Gastroesophageal sphincter (tissue), 4 donors: Measurements from ENCODE around the gene STK35. TPM values are rescaled to one million over a fixed set of nuclear protein-coding genes. Genes with fewer than 3 reads are reported as not detected.

Source experiments
- ATAC-seq: fragments of 150-250 bp; one replicate; pipeline ENCODE4 v1.9.1; 2016; ENCODE audit warnings: mild to moderate bottlenecking, moderate library complexity
- H3K27ac ChIP-seq, 4 donors: fragments of 200-600 bp; sonication (generic) in 3 of 4; 1 replicate in 3 of 4; 2 replicates in 1 of 4; pipeline ENCODE4 v1.5.1; 2016 to 2019
- H3K27me3 ChIP-seq: fragments of 200-600 bp; sonication (generic); one replicate; pipeline ENCODE4 v1.5.1; 2019
- H3K36me3 ChIP-seq, 2 donors: fragments of 200-600 bp; sonication (generic); one replicate each; pipeline ENCODE4 v1.5.1; 2019; ENCODE audit warnings: control low read depth in 1 of 2
- H3K4me1 ChIP-seq, 3 donors: fragments of 200-600 bp; sonication (generic); 1 replicate in 2 of 3; 2 replicates in 1 of 3; pipeline ENCODE4 v1.5.1; 2016 to 2019; ENCODE audit warnings: control low read depth in 2 of 3
- H3K4me3 ChIP-seq, 2 donors: fragments of 200-600 bp; sonication (generic); one replicate each; pipeline ENCODE4 v1.5.1; 2019; ENCODE audit warnings: mild to moderate bottlenecking in 1 of 2, moderate library complexity in 1 of 2
- H3K9me3 ChIP-seq, 3 donors: fragments of 200-600 bp; sonication (generic); one replicate each; pipeline ENCODE4 v1.5.1; 2017 to 2019; ENCODE audit warnings: control low read depth in 2 of 3
- EP300 ChIP-seq: sonication (generic); formaldehyde crosslinking; IDR thresholded peaks from one replicate; pipeline ENCODE4 v1.6.1; 2017; ENCODE audit warnings: antibody characterized with exemption, mild to moderate bottlenecking
- POLR2A ChIP-seq, 2 donors: fragments of 450-650 bp; IDR thresholded peaks; one replicate each; pipeline ENCODE4 v1.6.1; 2017; ENCODE audit warnings: antibody characterized with exemption in 2 of 2, mild to moderate bottlenecking in 2 of 2, moderate library complexity in 1 of 2
- POLR2AphosphoS5 ChIP-seq: sonication (generic); formaldehyde crosslinking; IDR thresholded peaks from one replicate; pipeline ENCODE4 v1.6.1; 2017; ENCODE audit warnings: antibody characterized with exemption
- WGBS, 2 donors: methylation state at CpG; one replicate each; pipeline ENCODE4 v1.1.5; 2018; ENCODE audit warnings: low coverage in 1 of 2; 5-methylcytosine and 5-hydroxymethylcytosine counted together
- total RNA-seq, 4 donors: library from RNA; depleted of rRNA; stranded (reverse); fragments of >200 nt; gene quantifications; one replicate each; pipeline ENCODE4 v1.1.0, GENCODE V29; 2016
- TF ChIP-seq, protein P1 (sequence below), 4 experiments: fragments of 200-600 bp in 2 of 4; fragments of 450-650 bp in 2 of 4; sonication (generic) in 1 of 4; IDR thresholded peaks; one replicate each; pipeline ENCODE4 v1.5.1; 2017 to 2019; ENCODE audit warnings: antibody characterized with exemption in 4 of 4, mild to moderate bottlenecking in 2 of 4, moderate library complexity in 2 of 4

Gene STK35
- total RNA-seq, 4 donors from 2014 or later = 18.3 to 24.6 (median 20.4) TPM

- Histone ChIP-seq H3K4me1 (peaks cover 0 to 7% (median 0%) of the 10 kb centered on the region in 3 donors), H3K27me3 (peaks cover 12% of the 10 kb centered on the region), H3K4me3 (no peak overlapping the region), H3K27ac (no peak overlapping the region), H3K9me3 (no peaks in the 10 kb centered on the region), H3K36me3 (no peaks in the 10 kb centered on the region)
- ATAC-seq = no peak
- no peak for TF ChIP-seq POLR2AphosphoS5
- TF ChIP-seq, protein P1, sequence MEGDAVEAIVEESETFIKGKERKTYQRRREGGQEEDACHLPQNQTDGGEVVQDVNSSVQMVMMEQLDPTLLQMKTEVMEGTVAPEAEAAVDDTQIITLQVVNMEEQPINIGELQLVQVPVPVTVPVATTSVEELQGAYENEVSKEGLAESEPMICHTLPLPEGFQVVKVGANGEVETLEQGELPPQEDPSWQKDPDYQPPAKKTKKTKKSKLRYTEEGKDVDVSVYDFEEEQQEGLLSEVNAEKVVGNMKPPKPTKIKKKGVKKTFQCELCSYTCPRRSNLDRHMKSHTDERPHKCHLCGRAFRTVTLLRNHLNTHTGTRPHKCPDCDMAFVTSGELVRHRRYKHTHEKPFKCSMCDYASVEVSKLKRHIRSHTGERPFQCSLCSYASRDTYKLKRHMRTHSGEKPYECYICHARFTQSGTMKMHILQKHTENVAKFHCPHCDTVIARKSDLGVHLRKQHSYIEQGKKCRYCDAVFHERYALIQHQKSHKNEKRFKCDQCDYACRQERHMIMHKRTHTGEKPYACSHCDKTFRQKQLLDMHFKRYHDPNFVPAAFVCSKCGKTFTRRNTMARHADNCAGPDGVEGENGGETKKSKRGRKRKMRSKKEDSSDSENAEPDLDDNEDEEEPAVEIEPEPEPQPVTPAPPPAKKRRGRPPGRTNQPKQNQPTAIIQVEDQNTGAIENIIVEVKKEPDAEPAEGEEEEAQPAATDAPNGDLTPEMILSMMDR (IDR thresholded peaks at IDR 0.05) = peak in 3 of 4 experiments; percentile 19 to 39 (median 32)
- 29 to 41% methylated on average over 7 to 9 of the region's 11 CpGs for WGBS, 2 donors
Observed at GRCh38 chr20:2086177-2086979, 15.2 kb upstream of the STK35 start.

GRCh38 chr20:2086980-2087377, 14.6 kb upstream of the STK35 start:
- no peak for ATAC-seq

DNA sequence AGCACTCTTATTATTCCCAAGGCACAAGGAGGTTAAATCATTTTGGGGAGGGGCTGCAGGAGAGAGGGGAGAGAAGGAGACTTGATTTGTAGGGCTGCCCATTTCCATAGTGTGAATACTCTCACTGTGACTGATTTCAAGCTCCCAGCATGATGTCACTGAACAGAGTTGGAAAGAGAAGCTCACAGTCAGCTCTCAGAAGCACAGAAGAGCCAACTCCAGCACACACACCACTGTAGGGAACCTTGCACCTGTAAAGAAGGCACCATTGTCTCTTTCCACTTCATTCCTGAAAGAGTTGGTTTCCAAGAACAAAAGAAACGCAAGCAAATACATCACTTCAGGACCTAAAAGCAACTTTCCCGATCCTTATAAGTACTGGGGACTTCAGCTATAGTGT, 12.7 kb upstream of the STK35 start:
- Histone ChIP-seq H3K36me3 (no peaks in the 10 kb centered on the region), H3K9me3 (no peaks in the 10 kb centered on the region), H3K27ac (no peak overlapping the region), H3K4me3 (no peak overlapping the region), H3K4me1 (peaks cover 0 to 7% (median 0%) of the 10 kb centered on the region in 3 donors), H3K27me3 (peaks cover 20% of the 10 kb centered on the region)
- ATAC-seq = no peak
- 10 to 44% methylated on average over 2 of the region's 2 CpGs for WGBS, 2 donors
- no peak for TF ChIP-seq POLR2A (IDR thresholded peaks at IDR 0.05)
- no peak for TF ChIP-seq POLR2AphosphoS5
- TF ChIP-seq EP300 = no peak
- TF ChIP-seq, protein P1 (IDR thresholded peaks at IDR 0.05) = no peak

More at GRCh38 chr20:2086980-2087377, 14.6 kb upstream of the STK35 start:
- WGBS, 2 donors = 29 to 38% methylated on average over 1 to 2 of the region's 2 CpGs
- Histone ChIP-seq H3K4me3 (no peak overlapping the region), H3K9me3 (no peaks in the 10 kb centered on the region), H3K4me1 (peaks cover 0 to 7% (median 0%) of the 10 kb centered on the region in 3 donors), H3K27me3 (peaks cover 10% of the 10 kb centered on the region), H3K27ac (no peak overlapping the region), H3K36me3 (no peaks in the 10 kb centered on the region)
- TF ChIP-seq, protein P1 (IDR thresholded peaks at IDR 0.05) = no peak
- TF ChIP-seq EP300 (no peak), POLR2AphosphoS5 (no peak), POLR2A (IDR thresholded peaks at IDR 0.05) (no peak)

DNA sequence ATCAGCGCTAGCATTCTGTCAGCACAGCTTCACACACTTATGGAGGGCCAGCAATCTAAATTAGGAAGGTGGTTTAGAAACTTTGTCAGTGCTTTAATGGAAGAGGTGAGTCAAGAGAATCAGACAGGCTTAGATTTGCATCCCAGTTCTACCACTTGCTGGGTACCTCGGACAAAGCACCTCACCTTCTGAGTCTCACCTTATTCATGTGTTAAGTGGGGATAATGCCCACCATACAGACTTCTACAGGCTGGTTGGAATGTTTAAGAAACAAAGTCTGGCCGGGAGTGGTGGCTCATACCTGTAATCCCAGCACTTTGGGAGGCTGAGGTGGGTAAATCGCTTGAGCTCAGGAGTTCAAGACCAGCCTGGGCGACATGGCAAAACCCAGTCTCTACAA, 12.2 kb upstream of the STK35 start:
- TF ChIP-seq POLR2A (IDR thresholded peaks at IDR 0.05) (no peak), POLR2AphosphoS5 (no peak), EP300 (no peak)
- TF ChIP-seq, protein P1 (IDR thresholded peaks at IDR 0.05) = no peak
- Histone ChIP-seq H3K36me3 (no peaks in the 10 kb centered on the region), H3K4me1 (peaks cover 0 to 7% (median 0%) of the 10 kb centered on the region in 3 donors), H3K27ac (no peak overlapping the region), H3K9me3 (no peaks in the 10 kb centered on the region), H3K27me3 (peaks cover 25% of the 10 kb centered on the region), H3K4me3 (no peak overlapping the region)
- no peak for ATAC-seq
- WGBS, 2 donors = 61 to 80% methylated on average over 4 to 5 of the region's 5 CpGs
